SK-N-SH (cell line): ENCODE results near the gene DERA.

Experiments
- CTCF ChIP-seq: fragments of 200-600 bp; sonication (generic); IDR thresholded peaks from 2 replicates; pipeline ENCODE4 v1.6.1; 2017; ENCODE audit warnings: antibody characterized with exemption, mild to moderate bottlenecking, moderate library complexity
- GABPA ChIP-seq: IDR thresholded peaks from 2 replicates; pipeline ENCODE4 v1.4.0; 2012; ENCODE audit warnings: low read depth, mild to moderate bottlenecking
- IRF3 ChIP-seq: fragments of 150-350 bp; IDR thresholded peaks from 2 replicates; pipeline ENCODE4 v1.6.1; 2016; ENCODE audit warnings: mild to moderate bottlenecking, low read depth, low read length
- JUND ChIP-seq: IDR thresholded peaks from 2 replicates; pipeline ENCODE4 v1.4.0; 2012
- MEF2A ChIP-seq: IDR thresholded peaks from 2 replicates; pipeline ENCODE4 v1.4.0; 2012; ENCODE audit warnings: low read depth, borderline replicate concordance
- NFIC ChIP-seq: IDR thresholded peaks from 2 replicates; pipeline ENCODE4 v1.4.0; 2012; ENCODE audit warnings: borderline replicate concordance
- RAD21 ChIP-seq: IDR thresholded peaks from 2 replicates; pipeline ENCODE4 v1.6.1; 2012; ENCODE audit warnings: mild to moderate bottlenecking, low read length
- RFX5 ChIP-seq: IDR thresholded peaks from 2 replicates; pipeline ENCODE4 v1.6.1; 2012; ENCODE audit warnings: mild to moderate bottlenecking, improper control_type of control experiment, low read length
- TAF1 ChIP-seq: IDR thresholded peaks from 2 replicates; pipeline ENCODE4 v1.6.1; 2012; ENCODE audit warnings: low read depth, mild to moderate bottlenecking, low read length, moderate library complexity, borderline replicate concordance
- ZBTB33 ChIP-seq: IDR thresholded peaks from 2 replicates; pipeline ENCODE4 v1.4.0; 2012; ENCODE audit warnings: low read depth, borderline replicate concordance

- TF ChIP-seq CTCF (no peak), TAF1 (no peak), NFIC (no peak), GABPA (no peak), MEF2A (no peak), RFX5 (no peak), JUND (no peak), IRF3 (no peak), RAD21 (no peak), ZBTB33 (no peak)
These were observed 76.6 kb downstream of the DERA start for GRCh38 chr12:15987696-15988095.
